ENCODE measurements around the gene EXOC6B.

DNA sequence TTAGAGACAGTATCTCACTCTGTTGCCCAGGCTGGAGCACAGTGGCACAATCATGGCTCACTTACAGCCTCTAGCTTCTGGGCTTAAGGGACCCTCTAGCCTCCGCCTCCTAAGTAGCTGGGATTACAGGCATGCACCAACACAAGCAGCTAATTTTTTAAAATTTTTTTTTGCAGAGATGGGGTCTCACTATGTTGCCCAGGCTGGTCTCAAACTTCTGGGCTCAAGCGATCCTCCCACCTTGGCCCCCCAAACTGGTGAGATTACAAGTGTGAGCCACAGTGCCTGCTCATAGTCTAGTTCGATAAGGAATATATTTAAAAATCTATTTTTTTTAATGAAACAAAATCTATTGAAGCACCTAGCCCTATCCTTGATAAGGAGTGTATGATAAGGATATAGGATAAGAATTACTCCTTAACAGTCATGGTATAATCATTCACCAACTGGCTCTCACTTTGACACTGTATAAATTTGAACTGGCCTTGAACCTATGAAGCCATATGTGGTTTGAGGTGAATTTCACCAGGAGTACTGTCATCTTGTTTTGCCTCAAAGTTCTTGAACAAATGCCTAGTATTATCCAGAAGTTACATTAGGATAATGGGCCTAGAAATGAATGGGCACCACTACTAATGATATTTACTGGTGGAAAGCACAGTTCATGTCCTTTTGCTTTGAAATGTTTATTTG is 71.1 kb downstream of the EXOC6B start:
- TF ChIP-seq, protein P1, sequence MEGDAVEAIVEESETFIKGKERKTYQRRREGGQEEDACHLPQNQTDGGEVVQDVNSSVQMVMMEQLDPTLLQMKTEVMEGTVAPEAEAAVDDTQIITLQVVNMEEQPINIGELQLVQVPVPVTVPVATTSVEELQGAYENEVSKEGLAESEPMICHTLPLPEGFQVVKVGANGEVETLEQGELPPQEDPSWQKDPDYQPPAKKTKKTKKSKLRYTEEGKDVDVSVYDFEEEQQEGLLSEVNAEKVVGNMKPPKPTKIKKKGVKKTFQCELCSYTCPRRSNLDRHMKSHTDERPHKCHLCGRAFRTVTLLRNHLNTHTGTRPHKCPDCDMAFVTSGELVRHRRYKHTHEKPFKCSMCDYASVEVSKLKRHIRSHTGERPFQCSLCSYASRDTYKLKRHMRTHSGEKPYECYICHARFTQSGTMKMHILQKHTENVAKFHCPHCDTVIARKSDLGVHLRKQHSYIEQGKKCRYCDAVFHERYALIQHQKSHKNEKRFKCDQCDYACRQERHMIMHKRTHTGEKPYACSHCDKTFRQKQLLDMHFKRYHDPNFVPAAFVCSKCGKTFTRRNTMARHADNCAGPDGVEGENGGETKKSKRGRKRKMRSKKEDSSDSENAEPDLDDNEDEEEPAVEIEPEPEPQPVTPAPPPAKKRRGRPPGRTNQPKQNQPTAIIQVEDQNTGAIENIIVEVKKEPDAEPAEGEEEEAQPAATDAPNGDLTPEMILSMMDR (IDR thresholded peaks at IDR 0.05), result no peak
- TF ChIP-seq POLR2A (IDR thresholded peaks at IDR 0.05; ENCODE audit: low read length) (no peak), BHLHE40 (IDR thresholded peaks at IDR 0.05; ENCODE audit: low read depth, low read length) (no peak), SREBF2 (IDR thresholded peaks at IDR 0.05) (no peak), POLR2AphosphoS2 (conservative IDR thresholded peaks at IDR 0.05; ENCODE audit: low read length) (no peak)
- TF ChIP-seq, protein P2, sequence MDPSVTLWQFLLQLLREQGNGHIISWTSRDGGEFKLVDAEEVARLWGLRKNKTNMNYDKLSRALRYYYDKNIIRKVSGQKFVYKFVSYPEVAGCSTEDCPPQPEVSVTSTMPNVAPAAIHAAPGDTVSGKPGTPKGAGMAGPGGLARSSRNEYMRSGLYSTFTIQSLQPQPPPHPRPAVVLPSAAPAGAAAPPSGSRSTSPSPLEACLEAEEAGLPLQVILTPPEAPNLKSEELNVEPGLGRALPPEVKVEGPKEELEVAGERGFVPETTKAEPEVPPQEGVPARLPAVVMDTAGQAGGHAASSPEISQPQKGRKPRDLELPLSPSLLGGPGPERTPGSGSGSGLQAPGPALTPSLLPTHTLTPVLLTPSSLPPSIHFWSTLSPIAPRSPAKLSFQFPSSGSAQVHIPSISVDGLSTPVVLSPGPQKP (IDR thresholded peaks at IDR 0.05; ENCODE audit: low read depth, low read length), result no peak
